Measurements from ENCODE around the gene NHSL1. TPM values are rescaled to one million over a fixed set of nuclear protein-coding genes. Genes with fewer than 3 reads are reported as not detected.

NHSL1 gene
- total and polyA plus RNA-seq, 2 of the 8 experiments (the other 6 are each of a cell fraction or from before 2014, with no cell fraction given), result 7.2 to 32.4 TPM

DNA sequence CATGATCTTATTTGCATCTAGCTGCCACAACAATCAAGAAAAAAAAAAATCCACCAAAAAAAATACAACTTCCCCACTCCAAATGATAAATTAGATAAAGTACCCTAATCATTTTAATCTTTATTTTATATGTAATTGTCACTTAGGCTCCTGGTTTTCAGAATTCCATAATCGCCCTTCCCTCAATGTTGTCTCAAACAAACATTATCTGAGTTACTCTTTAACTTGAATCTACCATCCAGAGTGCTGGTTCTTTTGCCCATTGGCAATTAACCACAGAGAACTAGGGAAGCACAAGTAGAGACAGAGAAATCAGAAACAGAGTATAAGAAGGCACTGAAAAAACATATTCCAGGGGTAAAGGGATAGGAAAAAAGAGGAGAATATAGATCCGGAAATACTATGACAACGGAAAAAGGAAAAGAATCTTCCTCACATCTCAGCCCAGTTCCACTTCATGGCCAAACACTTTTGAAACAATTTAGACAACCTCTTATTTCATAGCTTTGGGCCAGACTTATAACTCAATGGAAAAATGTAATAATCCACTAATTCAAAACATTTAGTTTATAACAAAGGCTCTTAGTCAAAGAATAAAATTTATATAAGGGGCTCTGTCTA is 861 bp upstream of the NHSL1 start (continued):
- TF ChIP-seq, protein P1, sequence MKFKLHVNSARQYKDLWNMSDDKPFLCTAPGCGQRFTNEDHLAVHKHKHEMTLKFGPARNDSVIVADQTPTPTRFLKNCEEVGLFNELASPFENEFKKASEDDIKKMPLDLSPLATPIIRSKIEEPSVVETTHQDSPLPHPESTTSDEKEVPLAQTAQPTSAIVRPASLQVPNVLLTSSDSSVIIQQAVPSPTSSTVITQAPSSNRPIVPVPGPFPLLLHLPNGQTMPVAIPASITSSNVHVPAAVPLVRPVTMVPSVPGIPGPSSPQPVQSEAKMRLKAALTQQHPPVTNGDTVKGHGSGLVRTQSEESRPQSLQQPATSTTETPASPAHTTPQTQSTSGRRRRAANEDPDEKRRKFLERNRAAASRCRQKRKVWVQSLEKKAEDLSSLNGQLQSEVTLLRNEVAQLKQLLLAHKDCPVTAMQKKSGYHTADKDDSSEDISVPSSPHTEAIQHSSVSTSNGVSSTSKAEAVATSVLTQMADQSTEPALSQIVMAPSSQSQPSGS (IDR thresholded peaks at IDR 0.05; ENCODE audit: low read length), result no peak
- no peak for TF ChIP-seq CHD1 (IDR thresholded peaks at IDR 0.05; ENCODE audit: low read depth, low read length)
